Erythroblast (primary cell): ENCODE data around the gene DIP2C.

Experiments used
- GATA1 ChIP-seq: IDR thresholded peaks from 2 replicates; pipeline ENCODE4 v1.6.1; 2011; ENCODE audit warnings: low read depth, mild to moderate bottlenecking, control low read depth, low read length, moderate library complexity
- POLR2A ChIP-seq: IDR thresholded peaks from 2 replicates; pipeline ENCODE4 v1.6.1; 2011; ENCODE audit warnings: mild to moderate bottlenecking, low read length

DNA sequence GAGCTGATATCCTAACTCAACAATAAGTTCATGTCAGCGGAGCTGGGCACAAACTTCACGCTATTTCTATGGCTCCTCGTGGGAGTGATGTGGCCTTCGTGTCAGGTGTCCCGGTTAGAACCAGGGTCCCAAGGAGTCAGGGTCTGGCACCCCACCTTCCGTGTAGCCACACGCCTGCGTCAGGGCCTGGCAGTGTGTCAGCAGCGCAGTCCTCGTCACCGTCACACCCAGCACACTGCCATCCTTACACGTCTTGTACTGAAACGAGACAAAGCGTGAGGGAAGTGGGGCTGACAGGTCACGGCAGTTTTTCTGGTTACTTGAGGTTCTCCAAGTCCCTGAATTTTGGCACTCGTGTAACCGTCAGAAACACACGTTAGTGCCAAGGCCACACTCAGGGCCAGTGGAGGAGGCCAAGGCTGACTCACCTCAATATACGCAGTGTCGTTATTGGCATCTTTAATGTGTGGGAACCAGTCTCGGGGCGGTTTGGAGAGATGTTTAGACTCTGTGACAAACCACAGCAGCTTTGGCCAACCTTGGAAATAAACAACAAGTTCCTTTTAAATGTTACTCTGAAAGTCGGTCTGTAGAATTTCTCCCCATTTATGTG is 299.5 kb downstream of the DIP2C start:
- no peak for TF ChIP-seq POLR2A
- no peak for TF ChIP-seq GATA1
